Lower lobe of right lung (tissue), 2 donors: ENCODE data around the gene HCN4. TPM values are rescaled to one million over a fixed set of nuclear protein-coding genes. Genes with fewer than 3 reads are reported as not detected.

ENCODE experiments used
- ATAC-seq, 2 donors: fragments of 200-7000 bp; cut with Tn5 transposase; one replicate each; pipeline ENCODE4 v1.9.1; 2020 to 2022; ENCODE audit warnings: mild to moderate bottlenecking in 2 of 2, moderate library complexity in 2 of 2
- DNase-seq: peaks from one replicate; pipeline ENCODE4 v3.0.0-alpha.2; 2020
- H3K27ac ChIP-seq: fragments of 200-600 bp; one replicate; pipeline ENCODE4 v1.8.0; 2022
- H3K27me3 ChIP-seq: fragments of 200-600 bp; one replicate; pipeline ENCODE4 v1.8.0; 2022; ENCODE audit warnings: low read depth
- H3K36me3 ChIP-seq: fragments of 200-600 bp; one replicate; pipeline ENCODE4 v1.8.0; 2022; ENCODE audit warnings: mild to moderate bottlenecking
- H3K4me1 ChIP-seq: fragments of 200-600 bp; one replicate; pipeline ENCODE4 v1.8.0; 2022
- H3K4me3 ChIP-seq: fragments of 200-600 bp; one replicate; pipeline ENCODE4 v1.8.0; 2022; ENCODE audit warnings: mild to moderate bottlenecking
- H3K9me3 ChIP-seq: fragments of 200-600 bp; one replicate; pipeline ENCODE4 v1.8.0; 2022
- intact Hi-C: fragments of 100-400 bp; cut with DNase I; formaldehyde crosslinking; loops from one replicate; pipeline ENCODE4 v1.11.0; 2022
- total RNA-seq: library from RNA; stranded (reverse); fragmentation: NEBNext Ultra II Directional; extraction: Animal tissue kit (Norgen Biotek cat#: 25700); gene quantifications from one replicate; pipeline ENCODE4 v1.2.1, GENCODE V29; 2021
- TF ChIP-seq, protein P1 (sequence below): fragments of 200-600 bp; IDR thresholded peaks from one replicate; pipeline ENCODE4 v1.8.0; 2022; ENCODE audit warnings: antibody characterized with exemption, mild to moderate bottlenecking
- donor health status: DM: no; HTN: yes; CAD: no; lungs with severe emphysema.

Gene HCN4
- total RNA-seq, 1 donor from 2014 or later, result 0.18 TPM

DNA sequence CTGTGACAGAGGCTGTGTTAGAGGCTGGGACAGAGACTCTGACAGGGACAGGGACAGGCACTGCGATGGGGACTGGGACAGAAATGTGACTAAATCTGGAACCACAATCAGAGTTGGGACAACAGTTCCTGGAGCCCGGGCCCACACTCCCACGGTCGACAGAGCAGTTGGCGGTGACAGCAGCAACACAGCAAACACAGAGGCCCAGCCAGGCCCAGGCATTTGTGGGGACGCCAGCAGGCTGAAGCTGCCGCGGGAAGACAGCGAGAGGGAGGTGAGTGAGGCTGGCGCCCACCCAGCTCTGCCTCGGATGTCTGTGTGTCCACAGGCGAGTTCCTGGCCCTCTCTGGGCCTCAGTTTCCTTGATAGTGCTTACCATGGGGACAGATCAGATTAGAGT lies 9.3 kb upstream of the HCN4 start:
- H3K27ac ChIP-seq, result no peak overlapping the region
- H3K9me3 ChIP-seq, result no peaks in the 10 kb centered on the region
- no peak overlapping the region for H3K4me3 ChIP-seq
- H3K4me1 ChIP-seq, result no peaks in the 10 kb centered on the region
- H3K36me3 ChIP-seq, result no peaks in the 10 kb centered on the region
- intact Hi-C loops, result no loop called here
- DNase-seq (no peak), ATAC-seq (no peak)
- TF ChIP-seq, protein P1, sequence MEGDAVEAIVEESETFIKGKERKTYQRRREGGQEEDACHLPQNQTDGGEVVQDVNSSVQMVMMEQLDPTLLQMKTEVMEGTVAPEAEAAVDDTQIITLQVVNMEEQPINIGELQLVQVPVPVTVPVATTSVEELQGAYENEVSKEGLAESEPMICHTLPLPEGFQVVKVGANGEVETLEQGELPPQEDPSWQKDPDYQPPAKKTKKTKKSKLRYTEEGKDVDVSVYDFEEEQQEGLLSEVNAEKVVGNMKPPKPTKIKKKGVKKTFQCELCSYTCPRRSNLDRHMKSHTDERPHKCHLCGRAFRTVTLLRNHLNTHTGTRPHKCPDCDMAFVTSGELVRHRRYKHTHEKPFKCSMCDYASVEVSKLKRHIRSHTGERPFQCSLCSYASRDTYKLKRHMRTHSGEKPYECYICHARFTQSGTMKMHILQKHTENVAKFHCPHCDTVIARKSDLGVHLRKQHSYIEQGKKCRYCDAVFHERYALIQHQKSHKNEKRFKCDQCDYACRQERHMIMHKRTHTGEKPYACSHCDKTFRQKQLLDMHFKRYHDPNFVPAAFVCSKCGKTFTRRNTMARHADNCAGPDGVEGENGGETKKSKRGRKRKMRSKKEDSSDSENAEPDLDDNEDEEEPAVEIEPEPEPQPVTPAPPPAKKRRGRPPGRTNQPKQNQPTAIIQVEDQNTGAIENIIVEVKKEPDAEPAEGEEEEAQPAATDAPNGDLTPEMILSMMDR, result no peak
- peaks cover 4% of the 10 kb centered on the region for H3K27me3 ChIP-seq

DNA sequence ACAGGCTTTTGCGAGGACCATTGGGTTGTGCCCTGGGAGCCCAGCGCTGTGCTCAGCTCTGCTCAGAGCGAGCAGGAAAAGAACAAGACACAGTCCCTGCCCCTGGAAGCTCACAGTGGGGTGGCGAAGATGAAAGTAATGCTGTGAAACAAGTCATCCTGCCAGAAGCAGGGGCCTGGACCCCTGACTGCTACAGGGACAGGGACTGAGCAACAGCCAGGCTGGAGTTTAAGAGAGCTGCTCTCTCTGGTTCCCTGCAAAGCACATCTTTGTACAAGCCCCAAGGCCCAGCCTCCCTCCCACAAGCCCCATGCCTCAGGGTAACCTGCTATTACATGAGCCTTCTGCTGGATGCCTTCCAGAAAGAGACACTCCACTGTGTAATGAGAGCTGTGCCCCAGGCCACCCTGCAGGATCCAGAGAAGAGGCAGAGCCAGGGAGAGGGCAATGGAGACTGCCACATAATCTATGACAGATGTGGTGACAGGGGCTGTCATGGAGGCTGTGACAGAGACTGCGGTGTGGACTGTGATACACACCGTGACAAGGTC lies 7.1 kb upstream of the HCN4 start:
- intact Hi-C loops, result no loop called here
- TF ChIP-seq, protein P1, result no peak
- H3K27me3 ChIP-seq, result peaks cover 16% of the 10 kb centered on the region
- H3K4me3 ChIP-seq, result no peak overlapping the region
- DNase-seq (no peak), ATAC-seq (no peak)
- no peak overlapping the region for H3K27ac ChIP-seq
- H3K9me3 ChIP-seq, result no peaks in the 10 kb centered on the region
- H3K4me1 ChIP-seq, result no peaks in the 10 kb centered on the region
- no peaks in the 10 kb centered on the region for H3K36me3 ChIP-seq

DNA sequence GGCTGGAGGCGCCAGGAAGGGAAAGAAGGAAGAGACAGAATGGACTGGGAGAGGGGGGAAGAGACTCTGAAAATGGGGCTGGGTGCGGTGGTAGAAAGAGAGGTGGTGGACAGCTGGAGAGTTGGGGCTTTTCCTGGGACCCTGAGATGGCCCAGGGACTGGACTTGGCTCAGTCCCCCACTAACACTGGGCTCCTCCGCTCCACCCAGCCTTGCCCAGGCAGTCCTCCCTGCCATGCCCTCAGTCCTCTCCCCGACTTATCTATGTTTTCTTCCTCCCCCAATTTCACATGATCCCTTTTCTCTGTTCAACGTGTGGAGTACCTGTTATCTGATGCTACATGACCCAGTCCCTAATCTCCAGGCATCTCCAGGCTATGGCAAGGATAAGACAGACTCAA lies 6.3 kb upstream of the HCN4 start:
- Histone ChIP-seq H3K9me3 (no peaks in the 10 kb centered on the region), H3K27ac (no peak overlapping the region), H3K27me3 (peaks cover 24% of the 10 kb centered on the region), H3K36me3 (no peaks in the 10 kb centered on the region), H3K4me1 (no peaks in the 10 kb centered on the region), H3K4me3 (no peak overlapping the region)
- intact Hi-C loops, result no loop called here
- TF ChIP-seq, protein P1, result no peak
- DNase-seq (no peak), ATAC-seq (no peak)

DNA sequence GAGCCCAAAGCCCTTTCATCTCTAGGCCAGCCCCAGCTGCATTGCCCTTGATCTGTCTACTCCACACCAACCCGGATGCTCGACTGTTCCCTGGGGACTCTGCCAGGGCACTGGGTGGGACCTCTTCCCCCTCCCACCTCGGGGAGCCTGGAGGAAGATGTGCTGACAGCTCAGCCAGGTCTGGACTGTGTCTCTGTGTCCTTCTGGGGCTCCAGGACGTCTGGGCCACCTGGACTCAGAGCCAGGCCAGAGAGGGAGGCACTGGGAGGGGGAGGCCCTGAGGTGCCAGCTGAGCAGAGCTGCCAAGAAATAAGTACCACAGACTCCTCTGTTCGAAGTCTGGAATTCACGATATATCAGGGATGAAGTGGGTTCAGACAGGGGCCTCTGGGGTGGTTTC lies 5.8 kb upstream of the HCN4 start:
- Histone ChIP-seq H3K27ac (no peak overlapping the region), H3K9me3 (no peaks in the 10 kb centered on the region), H3K4me3 (no peak overlapping the region), H3K36me3 (no peaks in the 10 kb centered on the region), H3K27me3 (peaks cover 28% of the 10 kb centered on the region), H3K4me1 (no peaks in the 10 kb centered on the region)
- TF ChIP-seq, protein P1, result no peak
- ATAC-seq (no peak), DNase-seq (no peak)
- intact Hi-C loops, result no loop called here

DNA sequence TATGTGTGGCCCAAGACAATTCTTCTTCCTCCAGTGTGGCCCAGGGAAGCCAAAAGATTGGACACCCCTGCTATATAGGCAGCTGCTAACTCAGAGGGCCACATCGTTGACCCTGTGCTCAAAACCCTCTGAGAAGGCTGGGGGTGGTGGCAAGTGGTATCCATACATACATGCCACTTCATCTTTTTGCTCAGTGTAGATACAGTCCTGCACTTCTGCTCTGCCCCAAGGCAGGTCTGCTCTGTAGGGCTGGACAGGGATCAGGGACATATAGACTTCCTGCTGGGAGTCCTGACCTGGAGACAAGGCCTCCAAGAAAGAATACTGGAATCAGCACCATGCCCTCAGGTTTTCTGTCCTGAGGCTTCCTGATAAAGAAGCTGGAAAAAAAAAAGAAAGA lies 4.5 kb upstream of the HCN4 start:
- H3K27ac ChIP-seq, result no peak overlapping the region
- H3K27me3 ChIP-seq, result peaks cover 42% of the 10 kb centered on the region
- H3K4me3 ChIP-seq, result no peak overlapping the region
- H3K4me1 ChIP-seq, result no peaks in the 10 kb centered on the region
- ATAC-seq, result no peak
- TF ChIP-seq, protein P1, result no peak
- H3K9me3 ChIP-seq, result no peaks in the 10 kb centered on the region
- H3K36me3 ChIP-seq, result no peaks in the 10 kb centered on the region
- no peak for DNase-seq
- intact Hi-C loops, result no loop called here

DNA sequence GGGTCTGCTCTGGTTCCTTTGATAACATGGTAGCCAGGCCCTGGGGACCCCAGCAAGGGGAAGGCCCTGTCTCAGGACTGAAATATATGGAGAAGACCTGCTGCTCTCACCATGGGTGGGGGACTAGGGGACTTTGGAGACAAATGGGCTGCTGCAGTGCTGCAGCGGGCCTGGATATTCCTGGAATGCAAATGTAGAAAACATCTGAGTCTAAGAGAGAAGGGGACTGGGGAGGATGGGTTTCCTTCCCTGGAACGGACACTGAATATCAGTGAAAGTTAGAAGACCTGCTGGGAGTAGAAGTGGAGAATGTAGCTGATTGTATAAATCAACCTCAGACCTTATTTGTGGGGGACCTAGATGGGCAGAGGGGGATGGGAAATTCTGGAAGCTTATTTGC lies 3.1 kb upstream of the HCN4 start:
- Histone ChIP-seq H3K27me3 (peaks cover 56% of the 10 kb centered on the region), H3K36me3 (no peaks in the 10 kb centered on the region), H3K9me3 (no peaks in the 10 kb centered on the region), H3K27ac (no peak overlapping the region), H3K4me3 (no peak overlapping the region), H3K4me1 (no peaks in the 10 kb centered on the region)
- intact Hi-C loops, result no loop called here
- ATAC-seq (no peak), DNase-seq (no peak)
- TF ChIP-seq, protein P1, result no peak
